ENCODE data around the gene SOX10.
"Not testable (repeated sequence)": the region's sequence is repeated elsewhere in the genome, so short reads cannot be mapped to it uniquely, and the experiment has no call there.

SOX10 gene

GRCh38 chr22:37982151-37982785 lies 2.1 kb downstream of the SOX10 start:
- ChIA-PET POLR2A (no interaction called here), CTCF (no interaction called here)
- TF ChIP-seq CTCF (IDR thresholded peaks at IDR 0.05; ENCODE audit: control extremely low read depth, extremely low read depth, low read depth, missing control alignments) = no peak
- no peak for DNase-seq (ENCODE audit: extremely low spot score)

GRCh38 chr22:37981282-37982011 lies 2.9 kb downstream of the SOX10 start:
- DNase-seq (ENCODE audit: extremely low spot score) = no peak
- TF ChIP-seq CTCF (IDR thresholded peaks at IDR 0.05; ENCODE audit: control extremely low read depth, extremely low read depth, low read depth, missing control alignments) = no peak
- POLR2A ChIA-PET = no interaction called here
- CTCF ChIA-PET = interaction anchor here (0.9 kb wide), 1 partner anchor 11 kb away, joined by 3 read pairs; no protein-coding TSS in a partner anchor

DNA sequence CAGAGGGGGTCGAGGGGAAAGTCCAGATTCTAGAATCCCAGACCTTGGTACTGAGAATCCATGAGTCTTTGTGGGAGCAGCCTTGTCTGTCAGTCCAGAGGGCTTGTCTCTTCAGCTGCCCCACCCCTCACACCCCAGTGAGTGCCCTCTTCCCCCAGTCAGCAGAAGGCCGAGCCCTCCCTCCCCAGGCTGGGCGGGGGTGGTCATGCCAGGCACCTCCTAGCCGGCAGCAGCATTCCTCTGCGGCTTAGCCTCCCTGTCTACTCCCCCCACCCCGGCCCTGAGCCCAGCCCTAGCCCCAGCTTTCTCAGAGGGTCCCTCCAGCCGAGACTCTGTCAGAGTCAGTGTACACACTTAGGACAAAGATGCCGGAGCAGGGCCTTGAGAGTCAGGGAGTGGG lies 4.6 kb downstream of the SOX10 start:
- ChIA-PET CTCF (interaction anchor here (0.8 to 1.9 kb wide), 3 partner anchors 9 to 14 kb away, joined by 3 to 9 read pairs (median 4); no protein-coding TSS in a partner anchor), POLR2A (no interaction called here)
- TF ChIP-seq CTCF (IDR thresholded peaks at IDR 0.05; ENCODE audit: control extremely low read depth, extremely low read depth, low read depth, missing control alignments) = no peak
- no peak for DNase-seq (ENCODE audit: extremely low spot score)

GRCh38 chr22:37976547-37976946 lies 7.8 kb downstream of the SOX10 start:
- CTCF ChIA-PET = interaction anchor here (0.7 to 3.3 kb wide), 4 partner anchors 8 to 158 kb away, joined by 3 to 18 read pairs (median 6); no protein-coding TSS in a partner anchor
- no peak for TF ChIP-seq CTCF (IDR thresholded peaks at IDR 0.05; ENCODE audit: control extremely low read depth, extremely low read depth, low read depth, missing control alignments)
- POLR2A ChIA-PET = no interaction called here
- DNase-seq (ENCODE audit: extremely low spot score) = no peak

DNA sequence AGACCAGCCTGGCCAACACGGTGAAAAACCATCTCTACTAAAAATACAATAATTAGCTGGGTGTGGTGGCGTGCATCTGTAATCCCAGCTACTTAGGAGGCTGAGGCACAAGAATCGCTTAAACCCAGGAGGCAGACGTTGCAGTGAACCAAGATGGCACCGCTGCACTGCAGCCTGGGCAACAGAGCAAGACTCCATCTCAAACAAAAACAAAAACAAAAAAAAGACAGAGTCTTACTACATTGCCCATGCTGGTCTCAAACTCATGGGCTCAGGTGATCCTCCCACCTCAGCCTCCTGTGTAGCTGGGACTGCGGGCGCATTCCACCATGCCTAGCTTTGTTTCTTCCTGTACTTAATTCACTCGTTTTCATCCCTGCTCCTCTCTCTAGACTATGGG lies 8.3 kb downstream of the SOX10 start:
- POLR2A ChIA-PET; DNase-seq (ENCODE audit: extremely low spot score): not testable (repeated sequence)
- CTCF ChIA-PET = interaction anchor here (0.7 to 3.3 kb wide), 5 partner anchors 8 to 158 kb away, joined by 3 to 18 read pairs (median 5); no protein-coding TSS in a partner anchor

- CTCF ChIA-PET = interaction anchor here (1.9 to 3.3 kb wide), 2 partner anchors 10 to 14 kb away, joined by 5 to 18 read pairs; no protein-coding TSS in a partner anchor
- DNase-seq (ENCODE audit: extremely low spot score) = no peak
- POLR2A ChIA-PET = no interaction called here
- no peak for TF ChIP-seq CTCF (IDR thresholded peaks at IDR 0.05; ENCODE audit: control extremely low read depth, extremely low read depth, low read depth, missing control alignments)
Observed at GRCh38 chr22:37975153-37975552, 9.2 kb downstream of the SOX10 start.
